HepG2 (cell line): ENCODE results near the gene WDR76. TPM values are rescaled to one million over a fixed set of nuclear protein-coding genes. Genes with fewer than 3 reads are reported as not detected.
A peak's percentile ranks its signal among the peaks of the same experiment; 100 is the strongest.

ENCODE experiments used
- E2F2 ChIP-seq: sonication (generic); formaldehyde crosslinking; IDR thresholded peaks from 2 replicates; pipeline ENCODE4 v1.4.0; 2020; ENCODE audit warnings: missing genetic modification reagents, borderline replicate concordance
- FOXP1 ChIP-seq, 2 experiments: fragments of 450-650 bp in 1 of 2; IDR thresholded peaks; 2 replicates each; pipeline ENCODE4 v1.6.1; 2017 to 2018; ENCODE audit warnings: antibody characterized with exemption in 1 of 2
- FOXP4 ChIP-seq: sonication (generic); formaldehyde crosslinking; IDR thresholded peaks from 2 replicates; pipeline ENCODE4 v1.4.0; 2020; ENCODE audit warnings: missing genetic modification reagents
- GATA4 ChIP-seq: sonication (generic); IDR thresholded peaks from 2 replicates; pipeline ENCODE4 v1.6.1; 2016; ENCODE audit warnings: antibody characterized with exemption, low read depth, borderline replicate concordance
- HMGXB3 ChIP-seq: sonication (generic); formaldehyde crosslinking; IDR thresholded peaks from 2 replicates; pipeline ENCODE4 v1.4.0; 2020; ENCODE audit warnings: missing genetic modification reagents, borderline replicate concordance
- SALL1 ChIP-seq: sonication (generic); formaldehyde crosslinking; IDR thresholded peaks from 2 replicates; pipeline ENCODE4 v1.8.0; 2022; ENCODE audit warnings: mild to moderate bottlenecking, missing genetic modification reagents
- TGIF2 ChIP-seq: IDR thresholded peaks from 2 replicates; pipeline ENCODE4 v1.6.1; 2016; ENCODE audit warnings: control low read depth, missing compliant biosample characterization
- ZFP36L1 ChIP-seq: sonication (generic); formaldehyde crosslinking; IDR thresholded peaks from 2 replicates; pipeline ENCODE4 v1.8.0; 2022; ENCODE audit warnings: mild to moderate bottlenecking, missing genetic modification reagents, moderate library complexity
- ZNF263 ChIP-seq: sonication (generic); formaldehyde crosslinking; IDR thresholded peaks from 2 replicates; pipeline ENCODE4 v1.4.0; 2020; ENCODE audit warnings: missing genetic modification reagents
- ZNF280B ChIP-seq: sonication (generic); formaldehyde crosslinking; IDR thresholded peaks from 2 replicates; pipeline ENCODE4 v1.5.0; 2020; ENCODE audit warnings: missing genetic modification reagents, mild to moderate bottlenecking, borderline replicate concordance
- ZNF326 ChIP-seq: sonication (generic); formaldehyde crosslinking; IDR thresholded peaks from 2 replicates; pipeline ENCODE4 v1.4.0; 2020; ENCODE audit warnings: missing genetic modification reagents, borderline replicate concordance
- ZNF333 ChIP-seq: sonication (generic); formaldehyde crosslinking; IDR thresholded peaks from 2 replicates; pipeline ENCODE4 v1.4.0; 2020; ENCODE audit warnings: mild to moderate bottlenecking, missing genetic modification reagents, borderline replicate concordance
- ZNF441 ChIP-seq: sonication (generic); formaldehyde crosslinking; IDR thresholded peaks from 2 replicates; pipeline ENCODE4 v1.7.0; 2021; ENCODE audit warnings: missing genetic modification reagents, borderline replicate concordance
- polyA plus RNA-seq, 8 experiments: library from polyadenylated mRNA; depleted of rRNA in 3 of 8; stranded (reverse) in 7 of 8; unstranded in 1 of 8; fragments of >200 nt; fragmentation: Illumina TruSeq in 4 of 8; extraction: Trizol in 4 of 8; gene quantifications; 2 replicates each; pipeline versions ENCODE4 v1.2.1 to v1.2.3, GENCODE V29; 2011 to 2016; ENCODE audit warnings: low read depth in 4 of 8, missing spikeins in 1 of 8, mixed read lengths in 1 of 8; ENCODE audit not compliant: insufficient read depth in 1 of 8
- total RNA-seq, 5 experiments: library from RNA; depleted of rRNA; stranded (reverse); fragments of >200 nt; fragmentation: Illumina TruSeq; extraction: Trizol; gene quantifications; 2 replicates each; pipeline ENCODE4 v1.2.3, GENCODE V29; 2016; ENCODE audit warnings: low read depth in 1 of 5
- TF ChIP-seq, protein P1 (sequence below): sonication (generic); formaldehyde crosslinking; IDR thresholded peaks from 2 replicates; pipeline ENCODE4 v1.4.0; 2020; ENCODE audit warnings: missing genetic modification reagents, borderline replicate concordance
- TF ChIP-seq, protein P2 (sequence below): sonication (generic); formaldehyde crosslinking; IDR thresholded peaks from 2 replicates; pipeline ENCODE4 v1.9.0; 2022; ENCODE audit warnings: low read depth, missing genetic modification reagents

Gene WDR76
- total and polyA plus RNA-seq, 2 of the 13 experiments (the other 11 are each of a cell fraction or from before 2014, with no cell fraction given) = 1.1 to 9.7 TPM

- TF ChIP-seq, protein P1, sequence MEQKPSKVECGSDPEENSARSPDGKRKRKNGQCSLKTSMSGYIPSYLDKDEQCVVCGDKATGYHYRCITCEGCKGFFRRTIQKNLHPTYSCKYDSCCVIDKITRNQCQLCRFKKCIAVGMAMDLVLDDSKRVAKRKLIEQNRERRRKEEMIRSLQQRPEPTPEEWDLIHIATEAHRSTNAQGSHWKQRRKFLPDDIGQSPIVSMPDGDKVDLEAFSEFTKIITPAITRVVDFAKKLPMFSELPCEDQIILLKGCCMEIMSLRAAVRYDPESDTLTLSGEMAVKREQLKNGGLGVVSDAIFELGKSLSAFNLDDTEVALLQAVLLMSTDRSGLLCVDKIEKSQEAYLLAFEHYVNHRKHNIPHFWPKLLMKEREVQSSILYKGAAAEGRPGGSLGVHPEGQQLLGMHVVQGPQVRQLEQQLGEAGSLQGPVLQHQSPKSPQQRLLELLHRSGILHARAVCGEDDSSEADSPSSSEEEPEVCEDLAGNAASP = peak; percentile 42; the same call in 1 of the 2 replicates
- peak; percentile 34; the same call in 1 of the 2 replicates for TF ChIP-seq GATA4
- TF ChIP-seq ZNF280B (CRISPR knock-in tag) = peak; percentile 84
- peak; percentile 81 for TF ChIP-seq SALL1 (CRISPR knock-in tag)
- peak; percentile 63; the same call in 1 of the 2 replicates for TF ChIP-seq ZNF263
- TF ChIP-seq TGIF2 = 0 out of 2 replicates have a peak, but pooled peaks have one; percentile 39
- no peak for TF ChIP-seq FOXP1 (IDR thresholded peaks at IDR 0.05)
- 0 out of 2 replicates have a peak, but pooled peaks have one; percentile 8 for TF ChIP-seq FOXP1 (CRISPR knock-in tag; IDR thresholded peaks at IDR 0.05)
- no peak for TF ChIP-seq ZNF333 (CRISPR knock-in tag)
- TF ChIP-seq ZNF326 (CRISPR knock-in tag) = no peak
- TF ChIP-seq, protein P2, sequence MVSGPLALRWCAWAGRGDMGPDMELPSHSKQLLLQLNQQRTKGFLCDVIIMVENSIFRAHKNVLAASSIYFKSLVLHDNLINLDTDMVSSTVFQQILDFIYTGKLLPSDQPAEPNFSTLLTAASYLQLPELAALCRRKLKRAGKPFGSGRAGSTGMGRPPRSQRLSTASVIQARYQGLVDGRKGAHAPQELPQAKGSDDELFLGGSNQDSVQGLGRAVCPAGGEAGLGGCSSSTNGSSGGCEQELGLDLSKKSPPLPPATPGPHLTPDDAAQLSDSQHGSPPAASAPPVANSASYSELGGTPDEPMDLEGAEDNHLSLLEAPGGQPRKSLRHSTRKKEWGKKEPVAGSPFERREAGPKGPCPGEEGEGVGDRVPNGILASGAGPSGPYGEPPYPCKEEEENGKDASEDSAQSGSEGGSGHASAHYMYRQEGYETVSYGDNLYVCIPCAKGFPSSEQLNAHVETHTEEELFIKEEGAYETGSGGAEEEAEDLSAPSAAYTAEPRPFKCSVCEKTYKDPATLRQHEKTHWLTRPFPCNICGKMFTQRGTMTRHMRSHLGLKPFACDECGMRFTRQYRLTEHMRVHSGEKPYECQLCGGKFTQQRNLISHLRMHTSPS = peak; percentile 48
- TF ChIP-seq ZFP36L1 (CRISPR knock-in tag) = no peak
- TF ChIP-seq HMGXB3 (CRISPR knock-in tag) = no peak
- TF ChIP-seq FOXP4 (CRISPR knock-in tag) = peak; percentile 39; the same call in 1 of the 2 replicates
- TF ChIP-seq ZNF441 (CRISPR knock-in tag) = no peak
- no peak for TF ChIP-seq E2F2 (CRISPR knock-in tag)
Observed at GRCh38 chr15:43777267-43777914, 49.4 kb upstream of the WDR76 start (continued).
